Measurements from ENCODE around the gene LIN7B. TPM values are rescaled to one million over a fixed set of nuclear protein-coding genes. Genes with fewer than 3 reads are reported as not detected.

LIN7B gene
- total and polyA plus RNA-seq, 9 of the 15 experiments (the other 6 are each of a cell fraction or from before 2014, with no cell fraction given), result 0.89 to 15.7 (median 4.0) TPM

DNA sequence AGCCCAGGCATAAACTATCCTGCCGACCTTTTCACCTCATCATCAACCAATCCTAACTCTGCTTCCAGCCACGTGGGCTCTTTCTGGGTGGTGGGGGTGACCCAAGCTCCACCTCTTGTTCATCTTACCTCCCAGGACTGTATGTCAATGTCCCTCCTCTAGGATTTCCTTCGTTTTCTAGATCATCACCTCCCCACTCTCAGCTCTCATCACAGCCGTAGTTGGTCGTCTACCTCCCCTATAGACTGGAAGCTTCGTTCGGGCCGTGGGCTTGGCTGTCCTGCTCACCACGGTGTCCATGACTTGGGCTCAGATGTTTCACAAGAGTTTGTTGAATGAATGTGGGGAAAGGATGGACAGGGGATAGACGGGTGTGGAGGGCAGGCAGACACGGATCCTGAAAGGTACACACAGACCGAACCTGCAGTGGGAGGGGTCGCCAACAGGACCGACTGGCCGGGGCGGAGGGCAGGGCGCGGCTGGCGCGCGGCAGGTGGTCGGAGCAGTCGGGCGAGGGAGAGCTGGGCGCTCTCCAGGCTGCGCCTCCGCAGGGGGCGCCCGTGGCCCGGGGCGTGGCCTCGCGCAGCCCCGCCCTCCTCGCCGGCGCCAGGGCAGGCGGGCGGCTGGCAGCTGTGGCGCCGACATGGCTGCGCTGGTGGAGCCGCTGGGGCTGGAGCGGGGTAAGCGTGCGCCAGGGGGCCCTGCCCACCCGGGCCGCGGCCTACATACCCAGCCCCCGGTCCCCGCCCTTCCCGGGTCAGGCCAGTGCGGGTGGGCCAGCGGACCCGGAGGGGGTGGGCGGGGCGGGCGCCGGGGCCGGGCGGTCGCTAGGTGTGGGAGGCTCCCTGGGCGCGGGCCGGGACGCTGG, at the start of gene LIN7B (continued):
- TF ChIP-seq SRF (CRISPR knock-in tag; IDR thresholded peaks at IDR 0.05), result no peak
- TF ChIP-seq SRSF9 (IDR thresholded peaks at IDR 0.05; ENCODE audit: borderline replicate concordance, low read depth, low read length), result no peak
- peak; percentile 76; the same call in 1 of the 2 replicates for TF ChIP-seq NR2C2 (CRISPR knock-in tag; IDR thresholded peaks at IDR 0.05)
- peak; percentile 83 for TF ChIP-seq NR2C2 (tag; IDR thresholded peaks at IDR 0.05)
- TF ChIP-seq NR2C1 (IDR thresholded peaks at IDR 0.05), result peak; percentile 70; the same call in 1 of the 2 replicates
- no peak for TF ChIP-seq NR2C1 (tag; IDR thresholded peaks at IDR 0.05)
- TF ChIP-seq ERF (CRISPR knock-in tag; IDR thresholded peaks at IDR 0.05), result 0 out of 2 replicates have a peak, but pooled peaks have one; percentile 33
- TF ChIP-seq NFYB (IDR thresholded peaks at IDR 0.05; ENCODE audit: extremely low read depth, insufficient read length), result peak; percentile 25
- TF ChIP-seq MYC (IDR thresholded peaks at IDR 0.05; ENCODE audit: low read depth, low read length), result peak; percentile 43; the same call in 1 of the 2 replicates
- TF ChIP-seq MYC (CRISPR knock-in tag; IDR thresholded peaks at IDR 0.05; ENCODE audit: borderline replicate concordance, low read depth), result no peak
- TF ChIP-seq MTF1 (CRISPR knock-in tag; IDR thresholded peaks at IDR 0.05; ENCODE audit: borderline replicate concordance), result no peak
- TF ChIP-seq, protein P1, sequence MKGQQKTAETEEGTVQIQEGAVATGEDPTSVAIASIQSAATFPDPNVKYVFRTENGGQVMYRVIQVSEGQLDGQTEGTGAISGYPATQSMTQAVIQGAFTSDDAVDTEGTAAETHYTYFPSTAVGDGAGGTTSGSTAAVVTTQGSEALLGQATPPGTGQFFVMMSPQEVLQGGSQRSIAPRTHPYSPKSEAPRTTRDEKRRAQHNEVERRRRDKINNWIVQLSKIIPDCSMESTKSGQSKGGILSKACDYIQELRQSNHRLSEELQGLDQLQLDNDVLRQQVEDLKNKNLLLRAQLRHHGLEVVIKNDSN (CRISPR knock-in tag; IDR thresholded peaks at IDR 0.05), result peak; percentile 97
- TF ChIP-seq, protein P2, sequence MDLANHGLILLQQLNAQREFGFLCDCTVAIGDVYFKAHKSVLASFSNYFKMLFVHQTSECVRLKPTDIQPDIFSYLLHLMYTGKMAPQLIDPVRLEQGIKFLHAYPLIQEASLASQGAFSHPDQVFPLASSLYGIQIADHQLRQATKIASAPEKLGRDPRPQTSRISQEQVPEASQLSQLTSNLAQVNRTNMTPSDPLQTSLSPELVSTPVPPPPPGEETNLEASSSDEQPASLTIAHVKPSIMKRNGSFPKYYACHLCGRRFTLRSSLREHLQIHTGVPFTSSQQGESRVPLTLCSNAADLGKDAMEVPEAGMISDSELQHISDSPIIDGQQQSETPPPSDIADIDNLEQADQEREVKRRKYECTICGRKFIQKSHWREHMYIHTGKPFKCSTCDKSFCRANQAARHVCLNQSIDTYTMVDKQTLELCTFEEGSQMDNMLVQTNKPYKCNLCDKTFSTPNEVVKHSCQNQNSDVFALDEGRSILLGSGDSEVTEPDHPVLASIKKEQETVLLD (IDR thresholded peaks at IDR 0.05), result 0 out of 2 replicates have a peak, but pooled peaks have one; percentile 52
- TF ChIP-seq MYBL2 (IDR thresholded peaks at IDR 0.05; ENCODE audit: low read depth), result no peak
- no peak for TF ChIP-seq MYBL2 (CRISPR knock-in tag; IDR thresholded peaks at IDR 0.05; ENCODE audit: borderline replicate concordance)
- TF ChIP-seq, protein P3, sequence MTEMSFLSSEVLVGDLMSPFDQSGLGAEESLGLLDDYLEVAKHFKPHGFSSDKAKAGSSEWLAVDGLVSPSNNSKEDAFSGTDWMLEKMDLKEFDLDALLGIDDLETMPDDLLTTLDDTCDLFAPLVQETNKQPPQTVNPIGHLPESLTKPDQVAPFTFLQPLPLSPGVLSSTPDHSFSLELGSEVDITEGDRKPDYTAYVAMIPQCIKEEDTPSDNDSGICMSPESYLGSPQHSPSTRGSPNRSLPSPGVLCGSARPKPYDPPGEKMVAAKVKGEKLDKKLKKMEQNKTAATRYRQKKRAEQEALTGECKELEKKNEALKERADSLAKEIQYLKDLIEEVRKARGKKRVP (CRISPR knock-in tag; IDR thresholded peaks at IDR 0.05), result no peak
- TF ChIP-seq SMAD4 (CRISPR knock-in tag; conservative IDR thresholded peaks at IDR 0.05), result peak; percentile 87
- TF ChIP-seq NCOA1 (IDR thresholded peaks at IDR 0.05; ENCODE audit: low read depth), result 0 out of 2 replicates have a peak, but pooled peaks have one; percentile 15
- TF ChIP-seq MAZ (CRISPR knock-in tag; conservative IDR thresholded peaks at IDR 0.05 in 1 of 2, IDR thresholded peaks at IDR 0.05 in 1 of 2), result peak; percentile 63 to 68
- TF ChIP-seq POLR2G (IDR thresholded peaks at IDR 0.05; ENCODE audit: low read depth, low read length), result peak; percentile 74
- TF ChIP-seq, protein P4, sequence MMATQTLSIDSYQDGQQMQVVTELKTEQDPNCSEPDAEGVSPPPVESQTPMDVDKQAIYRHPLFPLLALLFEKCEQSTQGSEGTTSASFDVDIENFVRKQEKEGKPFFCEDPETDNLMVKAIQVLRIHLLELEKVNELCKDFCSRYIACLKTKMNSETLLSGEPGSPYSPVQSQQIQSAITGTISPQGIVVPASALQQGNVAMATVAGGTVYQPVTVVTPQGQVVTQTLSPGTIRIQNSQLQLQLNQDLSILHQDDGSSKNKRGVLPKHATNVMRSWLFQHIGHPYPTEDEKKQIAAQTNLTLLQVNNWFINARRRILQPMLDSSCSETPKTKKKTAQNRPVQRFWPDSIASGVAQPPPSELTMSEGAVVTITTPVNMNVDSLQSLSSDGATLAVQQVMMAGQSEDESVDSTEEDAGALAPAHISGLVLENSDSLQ (IDR thresholded peaks at IDR 0.05), result peak; percentile 61
- no peak for TF ChIP-seq SLC30A9 (CRISPR knock-in tag; IDR thresholded peaks at IDR 0.05)
